OCI-LY1 (cell line): ENCODE data around the gene PIAS1.

ENCODE experiments used
- H2AFZ ChIP-seq: fragments of 200-600 bp; sonication (generic), shearing (Covaris generic); 2 replicates; pipeline ENCODE4 v1.6.0; 2014; ENCODE audit warnings: antibody characterized with exemption, mild to moderate bottlenecking, low read length
- H3F3A ChIP-seq: fragments of 200-600 bp; sonication (generic), shearing (Covaris generic); 2 replicates; pipeline ENCODE4 v1.6.0; 2014; ENCODE audit warnings: mild to moderate bottlenecking, antibody characterized with exemption, low read length, moderate library complexity; ENCODE audit not compliant: insufficient read depth
- H3K27ac ChIP-seq: fragments of 200-600 bp; sonication (generic); 2 replicates; pipeline ENCODE4 v1.5.1; 2014; ENCODE audit warnings: low read length, mixed run types, mild to moderate bottlenecking, low read depth; ENCODE audit not compliant: poor library complexity, severe bottlenecking
- H3K27me3 ChIP-seq: fragments of 200-600 bp; sonication (generic); 2 replicates; pipeline ENCODE4 v1.6.0; 2014; ENCODE audit warnings: antibody characterized with exemption, mild to moderate bottlenecking, low read length, moderate library complexity; ENCODE audit not compliant: insufficient read depth
- H3K36me3 ChIP-seq: fragments of 200-600 bp; sonication (generic); 2 replicates; pipeline ENCODE4 v1.6.1; 2014; ENCODE audit warnings: mild to moderate bottlenecking, antibody characterized with exemption, low read length, moderate library complexity, mixed read lengths; ENCODE audit not compliant: insufficient read depth
- H3K4me1 ChIP-seq: fragments of 200-600 bp; sonication (generic); 2 replicates; pipeline ENCODE4 v1.5.1; 2014; ENCODE audit warnings: mild to moderate bottlenecking, low read length, moderate library complexity; ENCODE audit not compliant: insufficient read depth, severe bottlenecking
- H3K4me2 ChIP-seq: fragments of 200-600 bp; sonication (generic), shearing (Covaris generic); 2 replicates; pipeline ENCODE4 v1.6.1; 2014; ENCODE audit warnings: low read length
- H3K4me3 ChIP-seq: fragments of 200-600 bp; sonication (generic); 2 replicates; pipeline ENCODE4 v1.5.1; 2014; ENCODE audit warnings: low read length, low read depth, mild to moderate bottlenecking, mixed read lengths; ENCODE audit not compliant: poor library complexity, severe bottlenecking
- H3K79me2 ChIP-seq: fragments of 200-600 bp; shearing (Covaris generic); 2 replicates; pipeline ENCODE4 v1.6.1; 2016; ENCODE audit warnings: mixed run types, low read length, mixed read lengths; ENCODE audit not compliant: insufficient read depth
- H3K9ac ChIP-seq: fragments of 200-600 bp; sonication (generic), shearing (Covaris generic); 2 replicates; pipeline ENCODE4 v1.6.1; 2014; ENCODE audit warnings: mild to moderate bottlenecking, low read length, mixed read lengths
- H3K9me2 ChIP-seq: fragments of 200-600 bp; sonication (generic), shearing (Covaris generic); 2 replicates; pipeline ENCODE4 v1.6.1; 2014; ENCODE audit warnings: low read depth, mild to moderate bottlenecking, low read length, mixed read lengths
- H3K9me3 ChIP-seq: fragments of 200-600 bp; shearing (Covaris generic); 2 replicates; pipeline ENCODE4 v1.6.1; 2014; ENCODE audit warnings: low read length, mixed read lengths
- H4K20me1 ChIP-seq: fragments of 200-600 bp; sonication (generic), shearing (Covaris generic); 2 replicates; pipeline ENCODE4 v1.6.0; 2016; ENCODE audit warnings: mild to moderate bottlenecking, low read length; ENCODE audit not compliant: insufficient read depth
- CTCF ChIP-seq: fragments of 200-600 bp; sonication (generic), shearing (Covaris generic); IDR thresholded peaks from 2 replicates; pipeline ENCODE4 v1.5.1; 2017; ENCODE audit warnings: mild to moderate bottlenecking, antibody characterized with exemption, low read length, moderate library complexity, mixed read lengths
- EZH2 ChIP-seq: fragments of 200-600 bp; sonication (generic), shearing (Covaris generic); IDR thresholded peaks from 2 replicates; pipeline ENCODE4 v1.8.0; 2017; ENCODE audit warnings: borderline replicate concordance, mixed run types, mild to moderate bottlenecking, antibody characterized with exemption, low read length, moderate library complexity, mixed read lengths

PIAS1 gene

DNA sequence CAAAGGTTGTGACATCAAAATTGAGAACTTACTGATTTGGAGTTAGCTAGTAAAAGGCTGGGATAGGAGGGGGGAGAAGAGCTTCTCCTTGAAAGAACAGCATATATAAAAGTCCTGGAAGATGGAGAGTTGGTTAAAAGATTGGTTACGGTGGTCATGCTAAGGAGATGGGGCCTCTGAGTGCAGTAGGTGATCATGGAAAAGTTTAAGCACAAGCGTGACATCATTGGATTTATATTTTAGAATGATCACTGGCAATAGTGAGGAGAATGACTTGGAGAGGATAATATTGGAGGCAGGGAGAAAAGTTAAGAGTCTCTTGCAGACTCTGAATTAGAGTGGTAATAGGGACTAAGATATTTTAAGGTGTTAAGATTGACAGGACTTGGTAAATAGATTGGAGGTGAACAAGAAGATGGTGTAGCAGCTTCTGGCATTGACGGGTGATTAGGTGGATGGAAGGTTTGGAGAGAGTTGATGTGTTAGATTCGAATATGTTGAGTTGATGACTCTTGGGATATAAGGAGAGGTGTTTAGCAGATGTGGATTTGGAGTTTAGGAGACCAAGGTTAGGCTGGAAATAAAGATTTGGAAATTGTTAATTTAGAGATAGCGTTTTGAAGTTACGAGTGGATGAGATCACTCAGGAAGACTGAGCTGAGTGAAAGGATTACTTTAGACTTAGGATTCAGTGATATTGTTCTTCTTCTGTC, 19.6 kb downstream of the PIAS1 start:
- Histone ChIP-seq H3K4me3 (no peak overlapping the region), H3K79me2 (peaks cover 96% of the 10 kb centered on the region), H3K36me3 (no peaks in the 10 kb centered on the region), H4K20me1 (no peaks in the 10 kb centered on the region), H3K27me3 (no peaks in the 10 kb centered on the region), H3F3A (no peaks in the 10 kb centered on the region), H3K27ac (no peak overlapping the region), H3K4me1 (peaks cover 19% of the 10 kb centered on the region), H2AFZ (no peak overlapping the region), H3K4me2 (no peak overlapping the region), H3K9me2 (no peaks in the 10 kb centered on the region), H3K9me3 (no peaks in the 10 kb centered on the region), H3K9ac (no peak overlapping the region)
- TF ChIP-seq EZH2 (no peak), CTCF (no peak)

DNA sequence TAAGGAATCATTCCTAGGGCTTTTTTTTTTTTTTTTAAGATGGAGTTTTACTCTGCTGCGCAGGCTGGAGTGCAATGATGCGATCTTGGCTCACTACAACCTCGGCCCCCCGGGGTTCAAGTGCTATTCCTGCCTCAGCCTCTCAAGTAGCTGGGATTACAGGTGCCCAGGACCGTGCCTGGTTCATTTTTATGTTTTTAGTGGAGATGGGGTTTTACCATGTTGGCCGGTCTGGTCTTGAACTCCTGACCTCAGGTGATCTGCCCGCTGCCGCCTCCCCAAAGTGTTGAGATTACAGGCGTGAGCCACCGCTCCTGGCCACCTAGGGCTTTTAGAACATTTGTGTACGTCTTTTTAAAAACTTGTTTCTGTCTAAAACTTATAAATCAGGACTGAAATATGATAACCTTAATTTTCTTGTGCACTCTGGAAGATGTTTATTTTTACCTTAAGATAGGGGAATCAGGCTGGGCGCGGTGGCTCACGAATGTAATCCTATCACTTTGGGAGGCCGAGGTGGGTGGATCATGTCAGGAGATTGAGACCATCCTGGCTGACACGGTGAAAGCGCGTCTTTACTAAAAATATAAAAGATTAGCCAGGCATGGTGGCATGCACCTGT, 21.8 kb downstream of the PIAS1 start:
- H3K4me2 ChIP-seq, result no peak overlapping the region
- H3F3A ChIP-seq, result no peaks in the 10 kb centered on the region
- H3K27me3 ChIP-seq, result no peaks in the 10 kb centered on the region
- no peaks in the 10 kb centered on the region for H3K9me3 ChIP-seq
- H3K4me3 ChIP-seq, result no peak overlapping the region
- H3K9me2 ChIP-seq, result no peaks in the 10 kb centered on the region
- no peak overlapping the region for H2AFZ ChIP-seq
- H3K79me2 ChIP-seq, result peaks cover 96% of the 10 kb centered on the region
- no peak overlapping the region for H3K27ac ChIP-seq
- H3K4me1 ChIP-seq, result peaks cover 24% of the 10 kb centered on the region
- 0 out of 2 replicates have a peak, but pooled peaks cover 5% of the 10 kb centered on the region for H3K36me3 ChIP-seq
- no peaks in the 10 kb centered on the region for H4K20me1 ChIP-seq
- no peak for TF ChIP-seq CTCF
- TF ChIP-seq EZH2, result no peak
- no peak overlapping the region for H3K9ac ChIP-seq

GRCh38 chr15:68078365-68078764, 24.2 kb downstream of the PIAS1 start:
- Histone ChIP-seq H3K4me3 (no peak overlapping the region), H3K4me2 (0 out of 2 replicates have a peak overlapping the region, but pooled peaks have one; percentile 18), H4K20me1 (0 out of 2 replicates have a peak, but pooled peaks cover 2% of the 10 kb centered on the region), H3K27me3 (no peaks in the 10 kb centered on the region), H3K79me2 (peaks cover 100% of the 10 kb centered on the region), H2AFZ (no peak overlapping the region), H3K36me3 (0 out of 2 replicates have a peak, but pooled peaks cover 5% of the 10 kb centered on the region), H3K27ac (no peak overlapping the region), H3K9me2 (no peaks in the 10 kb centered on the region), H3K9ac (no peak overlapping the region), H3F3A (no peaks in the 10 kb centered on the region), H3K9me3 (no peaks in the 10 kb centered on the region), H3K4me1 (peaks cover 42% of the 10 kb centered on the region)
- no peak for TF ChIP-seq CTCF
- no peak for TF ChIP-seq EZH2
